ENCODE measurements around the gene CNIH1.

The CNIH1 gene

DNA sequence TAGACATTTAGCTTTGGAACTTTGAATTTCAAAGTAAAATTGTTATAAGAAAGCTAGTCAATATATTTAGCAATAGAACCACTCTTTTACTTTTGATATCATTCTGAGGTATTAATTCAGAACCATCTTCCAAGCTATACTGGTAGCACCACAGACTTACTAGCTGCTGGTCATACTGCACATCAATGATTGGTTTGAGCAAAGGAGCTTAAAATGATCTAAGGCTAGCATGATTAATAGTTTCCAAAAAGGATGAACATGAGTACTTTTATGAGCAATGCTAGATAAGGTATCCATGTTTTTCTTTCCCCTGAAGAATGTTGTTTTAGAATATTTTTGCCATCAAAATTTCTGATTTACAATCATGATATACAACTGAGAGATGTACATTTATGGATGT, 17.2 kb downstream of the CNIH1 start:
- Histone ChIP-seq H3K14ac (ENCODE audit: low read length) (no peak overlapping the region), H2AK5ac (ENCODE audit: low read depth, low read length) (no peak overlapping the region), H2AFZ (ENCODE audit: low read length) (no peak overlapping the region), H3K27me3 (ENCODE audit: control insufficient read depth in 3 of 3, insufficient read depth in 3 of 3, low read depth in 1 of 3, low read length in 3 of 3) (no peaks in the 10 kb centered on the region), H2BK120ac (ENCODE audit: low read depth, low read length) (no peak overlapping the region), H2BK15ac (ENCODE audit: low read length) (no peak overlapping the region), H3K4me1 (ENCODE audit: control insufficient read depth in 2 of 2, insufficient read depth in 1 of 2, low read depth in 1 of 2, low read length in 2 of 2) (no peaks in the 10 kb centered on the region), H3K27ac (replicated peaks; ENCODE audit: low read length) (no peak overlapping the region), H3K4ac (ENCODE audit: low read length) (no peak overlapping the region), H2BK5ac (ENCODE audit: low read length) (no peak overlapping the region), H3K36me3 (replicated peaks in 1 of 2; ENCODE audit: control insufficient read depth in 2 of 2, insufficient read depth in 2 of 2, low read length in 2 of 2) (peaks cover 3 to 88% of the 10 kb centered on the region in 2 donors), H3K18ac (ENCODE audit: low read length) (no peak overlapping the region), H3K4me2 (ENCODE audit: insufficient read depth, low read length, poor library complexity, severe bottlenecking) (no peak overlapping the region), H2BK12ac (ENCODE audit: low read length) (no peak overlapping the region), H3K9ac (ENCODE audit: low read depth, low read length, poor library complexity) (no peak overlapping the region), H4K8ac (ENCODE audit: low read depth, low read length) (no peak overlapping the region), H3K23ac (ENCODE audit: low read depth, low read length, poor library complexity) (no peak overlapping the region), H3K4me3 (ENCODE audit: low read length in 2 of 2) (no peak overlapping the region), H3K9me3 (replicated peaks in 1 of 2; ENCODE audit: control insufficient read depth in 2 of 2, insufficient read depth in 1 of 2, low read depth in 1 of 2, low read length in 2 of 2) (no peaks in the 10 kb centered on the region), H4K91ac (ENCODE audit: low read depth, low read length, poor library complexity) (no peak overlapping the region), H3K79me1 (ENCODE audit: low read depth, low read length) (no peaks in the 10 kb centered on the region)
- no peak for DNase-seq (ENCODE audit: low spot score)

GRCh38 chr14:54420478-54421142, 20.6 kb downstream of the CNIH1 start:
- H2BK5ac ChIP-seq (ENCODE audit: low read length) = no peak overlapping the region
- H3K9ac ChIP-seq (ENCODE audit: low read depth, low read length, poor library complexity) = no peak overlapping the region
- H3K27me3 ChIP-seq (ENCODE audit: control insufficient read depth in 3 of 3, insufficient read depth in 3 of 3, low read depth in 1 of 3, low read length in 3 of 3) = no peaks in the 10 kb centered on the region
- H3K18ac ChIP-seq (ENCODE audit: low read length) = no peak overlapping the region
- DNase-seq (ENCODE audit: low spot score) = no peak
- H3K4me3 ChIP-seq (ENCODE audit: low read length in 2 of 2) = no peak overlapping the region
- no peak overlapping the region for H2BK12ac ChIP-seq (ENCODE audit: low read length)
- H4K91ac ChIP-seq (ENCODE audit: low read depth, low read length, poor library complexity) = no peak overlapping the region
- H2BK120ac ChIP-seq (ENCODE audit: low read depth, low read length) = no peak overlapping the region
- no peak overlapping the region for H2BK15ac ChIP-seq (ENCODE audit: low read length)
- no peak overlapping the region for H3K4ac ChIP-seq (ENCODE audit: low read length)
- no peak overlapping the region for H4K8ac ChIP-seq (ENCODE audit: low read depth, low read length)
- H2AFZ ChIP-seq (ENCODE audit: low read length) = no peak overlapping the region
- H3K9me3 ChIP-seq (replicated peaks in 1 of 2; ENCODE audit: control insufficient read depth in 2 of 2, insufficient read depth in 1 of 2, low read depth in 1 of 2, low read length in 2 of 2) = no peaks in the 10 kb centered on the region
- no peak overlapping the region for H3K23ac ChIP-seq (ENCODE audit: low read depth, low read length, poor library complexity)
- no peaks in the 10 kb centered on the region for H3K79me1 ChIP-seq (ENCODE audit: low read depth, low read length)
- H3K14ac ChIP-seq (ENCODE audit: low read length) = no peak overlapping the region
- H3K4me1 ChIP-seq (ENCODE audit: control insufficient read depth in 2 of 2, insufficient read depth in 1 of 2, low read depth in 1 of 2, low read length in 2 of 2) = no peaks in the 10 kb centered on the region
- no CpG with 5 or more reads among the region's 7 CpGs for WGBS, 2 donors (ENCODE audit: extremely low coverage in 2 of 2, insufficient read length in 2 of 2, insufficient replicate concordance in 1 of 2)
- no peak overlapping the region for H3K4me2 ChIP-seq (ENCODE audit: insufficient read depth, low read length, poor library complexity, severe bottlenecking)
- no peak overlapping the region for H2AK5ac ChIP-seq (ENCODE audit: low read depth, low read length)
- H3K27ac ChIP-seq (replicated peaks; ENCODE audit: low read length) = no peak overlapping the region
- peaks cover 0 to 78% of the 10 kb centered on the region in 2 donors for H3K36me3 ChIP-seq (replicated peaks in 1 of 2; ENCODE audit: control insufficient read depth in 2 of 2, insufficient read depth in 2 of 2, low read length in 2 of 2)

- Histone ChIP-seq H4K8ac (ENCODE audit: low read depth, low read length) (no peak overlapping the region), H3K4me3 (ENCODE audit: low read length in 2 of 2) (no peak overlapping the region), H3K4me2 (ENCODE audit: insufficient read depth, low read length, poor library complexity, severe bottlenecking) (no peak overlapping the region), H2BK120ac (ENCODE audit: low read depth, low read length) (no peak overlapping the region), H3K9ac (ENCODE audit: low read depth, low read length, poor library complexity) (no peak overlapping the region), H3K18ac (ENCODE audit: low read length) (no peak overlapping the region), H2AK5ac (ENCODE audit: low read depth, low read length) (no peak overlapping the region), H3K14ac (ENCODE audit: low read length) (no peak overlapping the region), H2AFZ (ENCODE audit: low read length) (no peak overlapping the region), H3K9me3 (replicated peaks in 1 of 2; ENCODE audit: control insufficient read depth in 2 of 2, insufficient read depth in 1 of 2, low read depth in 1 of 2, low read length in 2 of 2) (no peaks in the 10 kb centered on the region), H3K27ac (replicated peaks; ENCODE audit: low read length) (no peak overlapping the region), H3K23ac (ENCODE audit: low read depth, low read length, poor library complexity) (no peak overlapping the region), H3K4me1 (ENCODE audit: control insufficient read depth in 2 of 2, insufficient read depth in 1 of 2, low read depth in 1 of 2, low read length in 2 of 2) (no peaks in the 10 kb centered on the region), H3K4ac (ENCODE audit: low read length) (no peak overlapping the region), H3K36me3 (replicated peaks in 1 of 2; ENCODE audit: control insufficient read depth in 2 of 2, insufficient read depth in 2 of 2, low read length in 2 of 2) (peaks cover 17 to 84% of the 10 kb centered on the region in 2 donors), H4K91ac (ENCODE audit: low read depth, low read length, poor library complexity) (no peak overlapping the region), H2BK15ac (ENCODE audit: low read length) (no peak overlapping the region), H3K27me3 (ENCODE audit: control insufficient read depth in 3 of 3, insufficient read depth in 3 of 3, low read depth in 1 of 3, low read length in 3 of 3) (no peaks in the 10 kb centered on the region), H2BK5ac (ENCODE audit: low read length) (no peak overlapping the region), H2BK12ac (ENCODE audit: low read length) (no peak overlapping the region), H3K79me1 (ENCODE audit: low read depth, low read length) (no peaks in the 10 kb centered on the region)
- WGBS, 2 donors (ENCODE audit: extremely low coverage in 2 of 2, insufficient read length in 2 of 2, insufficient replicate concordance in 1 of 2) = no CpG with 5 or more reads among the region's 3 CpGs
- DNase-seq (ENCODE audit: low spot score) = no peak
Observed at GRCh38 chr14:54411371-54411770, 29.8 kb downstream of the CNIH1 start.

DNA sequence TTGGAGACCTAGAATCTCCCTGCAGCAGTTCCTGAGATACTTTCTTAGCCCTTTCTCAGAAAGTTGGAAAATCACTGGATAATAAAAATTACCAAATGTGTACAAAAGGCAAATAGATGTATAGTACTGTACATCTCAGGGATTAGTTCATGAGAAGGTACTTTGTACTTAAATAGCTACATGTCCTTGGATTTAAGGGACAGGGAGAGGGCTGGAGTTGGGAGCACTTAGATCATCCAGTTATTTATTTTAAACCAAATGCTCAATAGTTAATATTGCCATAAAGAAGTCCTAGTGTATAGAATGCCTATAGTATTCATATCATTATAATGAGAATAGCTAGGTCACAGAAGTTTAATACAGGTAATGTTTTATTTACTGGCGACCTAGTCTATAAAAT, 31.0 kb downstream of the CNIH1 start:
- H4K8ac ChIP-seq (ENCODE audit: low read depth, low read length) = no peak overlapping the region
- DNase-seq (ENCODE audit: low spot score) = no peak
- no peak overlapping the region for H3K9ac ChIP-seq (ENCODE audit: low read depth, low read length, poor library complexity)
- H2BK15ac ChIP-seq (ENCODE audit: low read length) = no peak overlapping the region
- H3K79me1 ChIP-seq (ENCODE audit: low read depth, low read length) = no peaks in the 10 kb centered on the region
- H3K23ac ChIP-seq (ENCODE audit: low read depth, low read length, poor library complexity) = no peak overlapping the region
- WGBS, 2 donors (ENCODE audit: extremely low coverage in 2 of 2, insufficient read length in 2 of 2, insufficient replicate concordance in 1 of 2) = no CpG with 5 or more reads among the region's 1 CpG
- H3K9me3 ChIP-seq (replicated peaks in 1 of 2; ENCODE audit: control insufficient read depth in 2 of 2, insufficient read depth in 1 of 2, low read depth in 1 of 2, low read length in 2 of 2) = no peaks in the 10 kb centered on the region
- no peak overlapping the region for H2BK5ac ChIP-seq (ENCODE audit: low read length)
- peaks cover 17 to 78% of the 10 kb centered on the region in 2 donors for H3K36me3 ChIP-seq (replicated peaks in 1 of 2; ENCODE audit: control insufficient read depth in 2 of 2, insufficient read depth in 2 of 2, low read length in 2 of 2)
- no peak overlapping the region for H2BK120ac ChIP-seq (ENCODE audit: low read depth, low read length)
- H2BK12ac ChIP-seq (ENCODE audit: low read length) = no peak overlapping the region
- H4K91ac ChIP-seq (ENCODE audit: low read depth, low read length, poor library complexity) = no peak overlapping the region
- no peak overlapping the region for H2AFZ ChIP-seq (ENCODE audit: low read length)
- no peak overlapping the region for H3K27ac ChIP-seq (replicated peaks; ENCODE audit: low read length)
- H2AK5ac ChIP-seq (ENCODE audit: low read depth, low read length) = no peak overlapping the region
- no peaks in the 10 kb centered on the region for H3K4me1 ChIP-seq (ENCODE audit: control insufficient read depth in 2 of 2, insufficient read depth in 1 of 2, low read depth in 1 of 2, low read length in 2 of 2)
- no peak overlapping the region for H3K4ac ChIP-seq (ENCODE audit: low read length)
- no peak overlapping the region for H3K18ac ChIP-seq (ENCODE audit: low read length)
- H3K27me3 ChIP-seq (ENCODE audit: control insufficient read depth in 3 of 3, insufficient read depth in 3 of 3, low read depth in 1 of 3, low read length in 3 of 3) = no peaks in the 10 kb centered on the region
- no peak overlapping the region for H3K4me3 ChIP-seq (ENCODE audit: low read length in 2 of 2)
- no peak overlapping the region for H3K4me2 ChIP-seq (ENCODE audit: insufficient read depth, low read length, poor library complexity, severe bottlenecking)
- H3K14ac ChIP-seq (ENCODE audit: low read length) = no peak overlapping the region
